Measurements from ENCODE around the gene ATP6V0A1.
A peak's percentile ranks its signal among the peaks of the same experiment; 100 is the strongest.
"Not testable (repeated sequence)": the region's sequence is repeated elsewhere in the genome, so short reads cannot be mapped to it uniquely, and the experiment has no call there.

The ATP6V0A1 gene

DNA sequence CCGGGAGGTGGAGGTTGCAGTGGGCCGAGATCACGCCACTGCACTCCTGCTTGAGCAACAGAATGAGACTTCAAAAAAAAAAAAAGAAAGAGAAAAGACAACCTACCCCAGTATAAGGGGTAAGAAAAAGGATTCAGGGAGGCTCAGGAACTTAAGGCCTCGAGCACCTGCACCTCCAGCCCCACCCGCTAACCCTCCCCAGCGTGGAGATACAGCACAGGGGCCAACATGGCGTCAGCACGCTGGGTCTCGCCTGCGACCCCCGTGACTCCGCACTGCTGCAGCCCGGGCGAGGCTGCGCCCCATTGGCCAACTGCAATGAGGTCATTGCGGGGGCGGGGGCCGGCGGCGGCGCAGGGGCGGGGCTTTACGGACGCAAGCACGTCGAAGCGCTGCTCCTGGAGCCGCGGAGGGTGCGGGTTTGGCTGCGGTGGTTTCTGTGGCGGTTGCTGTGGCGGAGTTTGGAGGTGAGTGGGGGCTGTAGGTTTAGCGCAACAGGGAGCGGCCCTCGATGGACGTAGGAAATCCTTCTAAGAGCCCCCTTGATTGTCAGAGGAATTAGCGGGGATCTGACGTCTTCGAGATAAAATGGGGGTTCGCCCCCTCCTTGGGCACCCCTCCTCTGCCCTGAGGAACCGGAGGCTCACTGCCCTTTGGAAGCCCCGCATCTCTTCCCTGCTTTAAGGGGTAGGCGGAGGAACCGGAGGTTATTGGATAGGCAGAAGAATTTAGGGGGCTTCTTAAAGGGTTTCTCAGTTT, at the start of gene ATP6V0A1:
Gene ATP6V0A1, plus strand, starts transcription at position 382 of the 759 bp plus-strand sequence. CDS start 2,017 bp downstream, outside the sequence.
- peak; percentile 82 for DNase-seq (ENCODE audit: low read depth)

DNA sequence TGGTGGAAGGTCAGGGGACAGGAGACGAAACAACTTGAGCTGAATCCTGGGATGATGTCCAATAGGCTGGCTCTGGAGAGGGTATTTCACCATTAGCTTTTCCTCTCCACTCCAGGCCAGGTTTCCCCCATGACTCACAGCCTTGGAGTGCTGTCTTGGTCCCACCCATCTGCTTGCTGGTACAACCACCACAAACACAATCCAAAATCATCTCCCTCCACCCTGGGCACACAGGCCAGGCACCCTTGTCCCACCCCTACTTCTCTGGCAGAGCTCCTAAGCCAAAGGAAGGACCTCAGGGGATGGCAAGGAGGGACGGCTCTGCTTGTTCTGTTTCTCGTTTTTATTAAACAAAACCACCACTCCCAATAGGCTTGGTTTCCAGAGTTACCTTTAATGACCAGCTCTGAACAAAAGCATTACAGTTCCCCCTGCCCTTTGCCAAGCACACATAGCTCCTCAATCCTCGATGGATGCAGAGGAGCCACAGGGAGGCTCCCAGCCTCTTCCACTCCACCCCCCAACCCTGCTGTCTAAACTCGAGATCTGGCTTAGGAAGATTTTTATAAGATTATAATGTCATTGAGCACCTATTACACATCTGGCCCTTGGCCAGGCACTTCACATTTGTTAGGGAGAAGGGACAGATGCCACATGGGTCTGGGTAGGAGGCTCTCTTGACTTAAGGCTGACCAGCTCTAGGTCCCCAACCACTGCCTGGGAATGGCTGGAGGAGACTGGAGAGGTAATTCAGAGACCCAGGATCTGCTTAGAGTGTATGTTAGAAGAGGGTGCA, 49.0 kb upstream of the ATP6V0A1 start:
- DNase-seq (ENCODE audit: low read depth) = no peak

DNA sequence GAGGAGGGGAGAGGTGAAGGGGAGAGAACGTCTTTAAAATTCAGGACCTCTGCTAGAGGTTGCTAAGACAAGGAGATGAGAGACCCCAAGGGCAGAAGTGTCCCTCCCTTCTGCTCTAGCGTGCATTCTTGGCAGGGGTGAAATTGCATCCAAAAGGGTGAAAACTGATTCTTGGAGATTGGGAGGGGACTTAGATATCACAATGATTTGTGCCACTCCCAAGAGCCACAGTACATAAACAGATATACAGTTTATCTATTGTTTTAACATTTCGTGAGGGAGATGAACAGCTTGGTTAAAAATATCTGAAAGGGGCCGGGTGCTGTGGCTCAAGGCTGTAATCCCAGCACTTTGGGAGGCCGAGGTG, 48.4 kb upstream of the ATP6V0A1 start:
- DNase-seq (ENCODE audit: low read depth) = no peak

DNA sequence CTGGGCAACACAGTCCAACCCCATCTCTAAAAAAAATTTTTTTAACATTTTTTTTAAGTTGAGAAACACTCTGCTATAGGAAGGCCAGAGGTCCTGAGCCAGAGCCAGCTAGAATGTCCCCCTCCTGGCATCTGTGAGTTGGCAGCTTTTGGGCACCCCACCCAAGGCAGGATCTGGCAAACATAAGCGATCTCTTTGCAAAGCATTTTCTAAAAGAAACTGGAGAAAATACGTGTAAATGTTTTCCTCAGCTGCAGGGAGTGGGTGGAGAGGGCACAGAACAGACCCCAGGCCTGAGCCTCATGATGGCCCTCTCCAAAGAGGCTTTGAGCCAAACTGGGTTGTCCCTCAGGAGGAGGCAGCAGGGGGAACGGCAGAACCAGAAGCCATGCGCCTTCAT, 47.3 kb upstream of the ATP6V0A1 start:
- DNase-seq (ENCODE audit: low read depth) = no peak

DNA sequence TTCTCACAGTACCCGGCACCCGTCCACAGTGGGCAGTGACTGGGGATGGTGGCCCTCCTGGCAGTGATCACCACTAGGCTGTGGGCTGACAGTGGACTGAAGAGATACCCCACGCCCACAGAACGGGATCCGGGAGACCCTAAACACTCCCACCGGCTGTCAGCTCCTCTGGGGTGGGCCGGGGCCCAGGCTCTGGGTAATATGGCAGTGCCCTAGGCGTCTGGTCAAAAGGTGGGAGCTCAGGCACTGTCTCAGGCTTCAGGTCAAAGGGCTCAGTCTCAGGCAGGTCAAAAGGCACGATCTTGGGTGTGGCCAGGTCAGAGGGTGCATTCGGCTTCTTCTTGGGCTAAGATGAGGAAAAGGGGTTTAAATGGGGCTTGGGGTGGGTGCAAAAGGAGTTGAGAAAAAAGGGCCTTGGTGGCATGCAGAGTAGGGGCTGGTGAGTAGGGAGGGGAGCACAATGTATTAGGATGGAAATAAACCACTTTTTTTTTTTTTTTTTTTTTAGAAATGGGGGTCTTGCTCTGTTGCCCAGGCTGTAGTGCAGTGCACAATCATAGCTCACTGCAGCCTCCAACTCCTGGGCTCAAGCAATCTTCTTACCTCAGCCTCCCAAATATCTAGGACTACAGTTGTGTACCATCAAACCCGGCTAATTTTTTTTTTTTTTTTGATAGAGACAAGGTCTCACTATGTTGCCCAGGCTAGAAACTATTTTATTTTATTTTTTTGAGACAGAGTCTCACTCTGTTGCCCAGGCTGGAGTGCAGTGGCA, 46.6 kb upstream of the ATP6V0A1 start:
- DNase-seq (ENCODE audit: low read depth) = no peak

DNA sequence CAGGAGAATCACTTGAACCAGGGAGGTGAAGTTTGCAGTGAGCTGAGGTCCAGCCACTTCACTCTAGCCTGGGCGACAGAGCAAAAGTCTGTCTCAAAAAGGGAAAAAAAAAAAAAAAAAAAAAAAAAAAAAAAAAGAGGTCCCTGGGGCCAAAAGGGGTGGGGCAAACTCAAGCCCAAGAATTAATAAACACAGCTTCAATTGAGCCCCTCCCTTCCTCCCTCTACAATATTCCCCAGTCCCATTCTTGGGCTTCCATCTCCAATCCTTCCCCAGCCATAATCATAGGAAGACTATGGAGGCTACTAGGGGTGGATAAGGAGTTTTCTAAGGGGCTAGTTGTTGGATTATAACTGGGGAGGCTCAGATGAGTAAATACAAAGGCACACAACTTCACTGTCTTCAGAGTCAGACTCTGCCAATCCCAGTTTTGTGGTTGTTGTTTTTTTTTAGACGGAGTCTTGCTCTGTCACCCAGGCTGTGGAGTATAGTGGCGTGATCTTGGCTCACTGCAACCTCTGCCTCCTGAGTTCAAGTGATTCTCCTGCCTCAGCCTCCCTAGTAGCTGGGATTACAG, 45.1 kb upstream of the ATP6V0A1 start:
- no peak for DNase-seq (ENCODE audit: low read depth)

DNA sequence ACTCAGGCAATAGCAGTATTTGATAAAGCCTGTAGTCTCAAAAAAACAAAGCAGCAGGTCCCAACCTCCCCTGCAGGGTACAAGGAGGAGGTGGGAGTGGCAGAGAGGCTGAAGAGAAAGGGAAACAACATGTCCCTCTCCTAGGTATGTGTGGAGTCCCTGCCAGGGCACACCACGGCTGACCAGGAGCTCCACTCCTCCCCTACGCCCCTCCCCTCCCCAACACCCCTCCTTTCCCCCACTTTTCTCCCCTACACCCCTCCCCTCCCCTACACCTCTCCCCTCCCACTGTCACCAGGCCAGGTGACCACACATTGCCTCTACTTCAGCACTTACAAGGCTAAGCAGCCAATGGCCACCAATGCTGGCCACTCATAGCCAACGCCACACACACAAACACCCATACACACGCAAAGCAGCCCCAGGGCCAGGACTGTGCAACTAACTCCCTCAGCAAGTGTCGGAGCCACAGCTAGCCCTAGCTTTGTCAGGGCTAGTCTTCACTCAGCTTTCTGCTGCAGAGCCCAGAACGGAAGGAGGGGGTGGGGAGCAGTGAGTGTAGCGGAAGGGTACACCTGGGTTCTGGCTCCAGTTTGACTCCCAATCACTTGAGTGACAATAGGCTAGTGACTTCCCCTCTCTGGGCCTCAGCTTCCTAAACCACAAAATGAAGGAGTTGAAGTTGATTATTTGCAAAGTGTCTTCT, 43.8 kb upstream of the ATP6V0A1 start:
- DNase-seq (ENCODE audit: low read depth) = no peak

DNA sequence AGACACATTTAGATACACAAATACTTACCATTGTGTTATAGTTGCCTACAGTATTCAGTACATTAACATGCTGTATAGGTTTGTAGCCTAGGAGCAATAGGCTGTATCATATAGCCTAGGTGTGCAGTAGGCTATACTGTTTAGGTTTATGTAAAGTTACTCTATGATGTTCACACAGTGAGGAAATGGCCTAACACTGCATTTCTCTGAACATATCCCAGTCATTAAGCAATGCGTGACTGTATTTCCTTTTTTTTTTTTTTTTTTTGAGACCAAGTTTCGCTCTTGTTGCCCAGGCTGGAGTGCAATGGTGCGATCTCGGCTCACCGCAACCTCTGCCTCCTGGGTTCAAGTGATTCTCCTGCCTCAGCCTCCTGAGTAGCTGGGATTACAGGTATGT, 40.7 kb upstream of the ATP6V0A1 start:
- DNase-seq (ENCODE audit: low read depth) = not testable (repeated sequence)

DNA sequence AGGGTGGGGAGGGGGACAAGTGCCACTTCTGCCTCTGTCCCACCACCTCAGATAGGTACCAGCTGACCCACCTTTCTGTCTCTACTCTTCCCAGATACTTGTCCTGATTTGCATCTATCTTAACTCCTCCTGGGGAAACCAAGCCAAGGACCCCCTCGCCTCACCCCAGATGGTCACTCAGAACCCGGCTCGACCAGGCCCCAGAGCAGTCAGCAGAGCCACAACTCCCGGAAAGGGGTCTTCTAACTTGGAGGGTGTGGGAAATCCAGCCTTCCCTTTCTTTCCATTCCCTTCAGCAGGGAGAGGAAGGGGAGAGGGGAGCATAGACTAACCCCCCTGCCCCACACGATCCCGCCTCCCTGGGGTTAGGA, 37.6 kb upstream of the ATP6V0A1 start:
- no peak for DNase-seq (ENCODE audit: low read depth)

DNA sequence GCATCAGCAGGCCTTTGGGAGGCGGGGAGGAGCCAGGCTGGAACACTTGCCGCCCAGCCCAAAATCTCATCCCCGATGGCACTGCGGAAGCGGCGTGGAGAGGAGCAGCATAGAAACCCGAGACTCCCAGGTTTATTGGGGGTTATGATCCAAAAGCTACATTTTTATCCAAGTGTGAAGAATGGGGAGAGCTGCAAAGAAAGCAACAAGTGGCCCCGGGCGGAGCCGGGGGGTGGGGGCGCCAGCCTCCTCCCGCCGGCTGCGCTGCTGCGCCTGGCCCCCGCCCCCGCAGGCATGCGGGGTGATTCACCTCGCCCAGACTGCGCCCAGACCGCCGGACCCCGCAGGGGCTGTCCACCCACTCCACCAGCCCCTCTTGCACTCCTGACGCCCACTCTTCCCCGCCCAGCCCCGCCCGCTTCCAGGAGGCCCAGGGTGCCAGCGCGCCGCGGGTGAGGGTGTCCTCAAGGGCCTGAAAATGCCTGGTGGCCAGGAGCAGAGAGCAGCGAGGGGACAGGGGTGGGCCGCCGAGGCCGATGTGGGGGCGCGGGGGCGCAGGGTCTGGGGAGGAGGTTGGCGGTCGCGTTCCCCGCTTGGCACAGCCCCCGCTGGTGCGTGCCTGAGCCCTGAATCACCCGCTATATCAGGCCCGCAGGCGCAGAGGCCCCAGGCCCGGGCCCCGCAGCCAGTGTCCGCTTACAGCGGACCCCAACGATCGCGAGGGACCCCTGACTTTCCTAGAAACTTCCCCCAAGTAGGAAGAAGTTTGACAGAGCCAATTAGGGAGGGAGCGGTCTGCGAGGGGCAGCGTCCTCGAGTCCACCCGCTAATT, 37.0 kb upstream of the ATP6V0A1 start:
- DNase-seq (ENCODE audit: low read depth) = no peak

DNA sequence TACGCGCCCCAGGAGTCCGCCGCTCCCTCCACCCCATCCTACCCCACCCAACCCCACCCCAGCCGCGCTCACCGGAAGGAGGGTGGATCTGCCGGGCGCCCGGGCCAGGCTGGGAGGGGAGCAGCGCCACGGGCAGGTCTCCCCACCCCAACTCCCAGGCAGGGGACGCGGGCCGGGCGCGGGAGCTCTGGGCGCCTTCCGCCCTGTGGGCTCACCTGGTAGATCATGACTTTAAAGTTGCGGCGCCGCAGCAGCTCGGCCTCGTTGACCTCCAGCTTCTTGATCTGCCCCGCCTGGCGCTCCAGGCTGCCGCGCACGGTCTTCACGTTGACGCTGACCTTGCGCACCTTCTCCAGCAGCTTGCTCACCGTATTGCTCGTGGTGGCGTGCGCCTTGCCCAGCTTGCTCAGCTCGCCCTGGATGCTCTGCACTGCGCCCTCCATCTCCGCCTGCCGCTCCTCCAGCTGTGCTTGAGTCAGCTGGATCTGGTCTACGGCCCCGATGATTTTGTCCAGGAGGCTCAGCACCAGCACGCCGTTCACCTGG, 36.2 kb upstream of the ATP6V0A1 start:
- no peak for DNase-seq (ENCODE audit: low read depth)

DNA sequence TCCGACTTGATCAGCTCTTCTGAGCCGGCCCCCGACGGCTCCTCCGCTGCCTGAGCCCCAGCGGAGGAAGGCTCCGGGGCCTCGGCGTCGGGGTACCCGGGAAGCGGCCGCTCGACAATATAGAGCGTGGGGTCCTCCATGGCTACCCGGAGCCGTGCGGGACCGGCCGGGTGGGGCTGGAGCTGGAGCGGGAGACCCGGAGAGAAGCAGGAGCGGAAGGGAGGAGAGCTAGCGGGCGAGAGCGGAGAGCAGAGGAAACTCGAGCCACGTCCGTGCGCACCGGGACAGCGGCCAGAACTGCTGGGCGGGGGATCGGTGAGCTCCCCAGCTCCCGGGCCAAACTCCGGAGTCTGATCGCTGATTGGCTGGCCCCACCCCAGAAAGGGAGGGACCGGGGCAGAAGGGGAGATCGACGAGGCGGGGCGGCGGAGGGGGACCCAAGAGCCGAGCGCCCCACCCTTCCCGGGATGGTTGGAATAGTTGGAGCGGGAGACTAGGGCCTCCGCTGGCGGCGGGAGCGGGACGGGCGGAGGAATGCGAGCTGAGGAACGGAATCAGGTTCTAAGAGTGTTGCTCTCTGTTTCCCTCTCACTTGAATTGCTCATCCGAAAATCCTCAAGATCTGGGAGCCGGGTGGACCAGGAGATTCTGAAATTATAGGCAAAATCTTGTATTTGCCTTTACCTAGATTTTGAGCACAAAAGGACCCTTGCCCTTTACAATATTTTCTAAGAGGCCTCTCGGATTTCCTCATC, 35.5 kb upstream of the ATP6V0A1 start, which contains the start of gene CAVIN1:
Gene CAVIN1, minus strand, starts transcription at position 299 of the 755 bp plus-strand sequence. Its CDS starts 159 bp downstream, at position 140.
- DNase-seq (ENCODE audit: low read depth) = no peak

DNA sequence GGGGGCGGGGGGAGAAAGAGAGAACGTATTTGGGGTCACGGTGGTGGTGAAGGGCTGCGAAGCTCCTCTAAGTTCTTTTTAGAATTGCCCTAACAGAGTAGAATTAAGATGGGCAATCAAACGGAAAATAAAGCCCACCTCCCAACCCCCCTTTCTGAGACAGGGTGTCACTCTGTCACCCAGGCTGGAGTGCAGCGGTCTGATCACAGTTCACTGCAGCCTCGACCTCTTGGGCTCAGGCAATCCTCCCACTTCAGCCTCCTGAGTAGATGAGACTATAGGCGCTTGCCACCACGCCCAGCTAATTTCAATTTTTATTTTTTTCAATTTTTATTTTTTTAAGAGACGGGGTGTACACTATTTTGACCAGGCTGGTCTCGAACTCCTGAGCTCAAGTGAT, 34.9 kb upstream of the ATP6V0A1 start:
- no peak for DNase-seq (ENCODE audit: low read depth)

DNA sequence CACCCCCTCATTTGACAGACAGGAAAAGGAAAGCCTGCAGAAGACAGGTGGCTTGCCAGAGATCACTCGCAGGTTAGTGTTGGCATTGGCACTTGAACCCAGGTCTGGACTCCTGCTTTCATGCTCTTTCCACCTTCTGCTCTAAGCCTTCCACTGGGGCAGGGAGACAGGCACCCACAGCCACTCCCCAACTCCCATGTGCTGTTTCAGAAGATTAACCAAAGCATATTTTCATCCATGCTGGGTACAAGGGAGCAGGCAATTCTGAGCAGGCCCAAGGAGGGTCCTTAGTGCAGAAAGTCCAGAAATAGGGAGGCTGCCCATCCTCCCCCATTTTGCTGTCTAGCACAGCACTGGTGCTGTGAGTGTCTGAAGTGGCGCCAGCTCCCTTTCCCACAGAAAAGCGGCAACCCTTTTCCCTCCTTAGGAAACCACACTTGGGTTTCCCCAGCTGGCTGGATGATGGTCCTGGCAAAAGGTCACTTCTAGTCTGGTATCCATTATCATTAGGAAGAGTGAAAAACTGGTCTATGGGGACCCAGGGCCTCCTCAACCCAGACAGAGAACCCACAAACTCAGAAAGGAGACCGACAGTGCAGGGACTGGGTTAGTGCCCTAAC, 33.6 kb upstream of the ATP6V0A1 start:
- no peak for DNase-seq (ENCODE audit: low read depth)

DNA sequence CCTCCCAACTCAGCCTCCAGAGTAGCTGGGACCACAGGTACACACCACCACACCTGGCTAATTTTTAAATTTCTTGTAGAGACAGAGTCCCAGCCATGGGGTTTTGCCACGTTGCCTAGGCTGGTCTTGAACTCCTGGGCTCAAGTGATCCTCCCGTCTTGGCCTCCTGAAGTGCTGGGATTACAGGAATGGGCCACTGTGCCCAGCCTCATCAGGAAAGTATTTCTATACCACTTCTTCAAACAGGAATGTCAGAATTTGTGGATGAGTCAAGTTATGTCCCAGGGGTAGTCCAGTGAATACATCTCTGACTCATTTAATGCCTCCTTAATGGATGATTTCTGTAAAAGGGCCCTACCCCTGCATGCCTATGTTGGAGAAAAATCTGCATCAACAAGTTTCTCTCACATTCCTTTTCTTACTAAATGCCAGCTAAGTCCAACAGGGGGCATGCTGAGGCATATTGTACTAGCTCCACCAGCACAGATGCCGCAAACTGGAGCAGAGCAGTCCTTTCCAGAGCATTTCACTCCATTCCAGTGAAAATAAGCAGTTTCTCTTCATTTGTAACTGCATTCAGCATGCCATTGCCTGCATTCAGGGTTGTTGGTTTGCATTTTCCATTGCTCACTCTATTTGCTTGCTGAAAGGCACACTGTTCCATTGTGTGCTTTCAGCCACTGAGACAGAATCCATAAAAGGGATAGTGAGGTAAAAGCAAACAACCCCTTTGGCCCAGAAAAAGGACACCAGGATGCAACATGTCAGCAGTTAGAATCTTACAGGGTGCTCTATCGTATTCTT, 30.3 kb upstream of the ATP6V0A1 start:
- no peak for DNase-seq (ENCODE audit: low read depth)

DNA sequence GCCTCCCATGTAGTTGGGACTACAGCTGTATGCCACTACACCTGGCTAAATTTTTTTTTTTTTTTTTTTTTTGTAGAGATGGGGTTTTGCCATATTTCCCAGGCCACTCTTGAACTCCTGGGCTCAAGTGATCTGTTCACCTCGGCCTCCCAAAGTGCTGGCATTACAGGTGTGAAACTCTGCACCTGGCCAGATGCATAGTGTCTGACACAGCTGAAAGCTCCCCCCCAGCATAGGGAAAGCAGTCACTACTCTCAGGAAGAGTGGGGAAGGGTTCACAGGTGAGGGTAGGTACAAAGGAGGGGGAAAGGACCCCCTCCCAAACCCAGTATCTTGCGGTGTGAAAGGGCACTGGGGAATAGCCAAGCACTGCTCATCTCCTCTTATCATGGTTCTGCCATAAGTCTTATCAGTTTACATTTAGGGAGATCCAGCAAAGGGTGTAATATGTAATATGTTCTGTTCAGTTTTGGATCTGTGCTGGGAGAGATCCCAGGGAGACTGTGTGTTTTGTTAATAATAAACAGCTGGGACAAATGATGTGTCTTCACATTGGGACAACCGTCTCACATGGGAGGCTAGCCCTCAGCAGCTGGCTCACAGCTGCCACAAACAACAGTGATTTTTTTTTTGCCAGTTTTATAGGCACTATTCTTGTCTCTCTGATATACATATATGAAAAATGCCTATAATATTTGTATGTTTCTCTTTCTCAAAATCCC, 28.8 kb upstream of the ATP6V0A1 start:
- no peak for DNase-seq (ENCODE audit: low read depth)

DNA sequence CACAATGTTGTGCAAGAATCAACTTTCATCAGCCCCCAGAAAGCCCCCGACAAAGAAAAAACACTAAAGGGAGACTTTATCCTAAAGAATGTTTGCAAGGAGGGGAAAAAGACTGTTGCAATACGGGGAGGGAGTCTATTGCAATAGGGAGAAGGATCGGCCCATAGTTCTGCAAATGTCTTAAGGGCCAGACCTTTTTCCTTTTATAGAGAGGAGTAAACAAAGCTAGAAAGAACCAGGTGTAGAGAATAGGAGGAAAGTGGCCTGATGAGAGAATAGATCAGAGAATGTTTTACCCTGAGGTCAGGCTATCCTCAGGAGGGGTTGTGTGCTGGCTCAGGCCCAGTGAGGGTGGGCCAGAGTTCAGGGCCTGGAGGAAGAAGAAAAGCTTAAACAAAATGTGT, 26.9 kb upstream of the ATP6V0A1 start:
- DNase-seq (ENCODE audit: low read depth) = no peak

DNA sequence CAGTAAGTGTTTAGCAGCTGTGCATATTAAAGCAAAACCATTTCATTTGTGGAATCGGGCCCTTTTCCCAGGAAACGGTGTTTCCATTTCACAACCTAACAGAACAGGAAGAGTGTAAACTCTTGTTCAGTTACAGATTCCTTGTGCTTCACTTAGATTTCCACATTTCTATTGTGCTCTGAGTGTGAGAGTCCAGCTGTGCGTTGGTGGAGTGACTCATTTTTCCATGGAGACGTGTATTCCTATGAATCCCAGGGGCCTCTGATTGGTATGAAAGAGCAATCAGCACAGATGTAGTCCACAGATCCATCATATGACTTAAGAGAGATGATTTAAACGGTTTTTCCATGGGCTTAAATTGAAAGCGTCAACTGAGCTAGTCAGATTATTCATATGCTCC, 22.3 kb upstream of the ATP6V0A1 start:
- no peak for DNase-seq (ENCODE audit: low read depth)

Data from stimulated activated CD8-positive, alpha-beta memory T cell treated with anti-CD3 and anti-CD28 coated beads, Interleukin-7, amount 100 ng/mL, for 24 hours (primary cell).